BE2C (cell line): ENCODE results near the gene HSD17B4.
"Not testable (repeated sequence)": the region's sequence is repeated elsewhere in the genome, so short reads cannot be mapped to it uniquely, and the experiment has no call there.

Source experiments
- DNase-seq: peaks from one replicate; pipeline ENCODE4 v3.0.0-alpha.2; 2020
- H3K27me3 ChIP-seq: fragments of 250-450 bp; sonication (Bioruptor Pico); 2 replicates; pipeline ENCODE4 v1.5.1; 2020; ENCODE audit warnings: mild to moderate bottlenecking
- H3K36me3 ChIP-seq: fragments of 250-450 bp; sonication (Bioruptor Pico); 2 replicates; pipeline ENCODE4 v1.5.1; 2020; ENCODE audit warnings: mild to moderate bottlenecking
- H3K4me1 ChIP-seq: fragments of 250-450 bp; sonication (Bioruptor Pico); 2 replicates; pipeline ENCODE4 v1.5.1; 2020
- H3K4me3 ChIP-seq: 2 replicates; pipeline ENCODE4 v1.5.1; 2011; ENCODE audit warnings: low read depth, low read length
- H3K9me3 ChIP-seq: fragments of 250-450 bp; sonication (Bioruptor Pico); 2 replicates; pipeline ENCODE4 v1.5.1; 2020
- TF ChIP-seq, protein P1 (sequence below): IDR thresholded peaks from 2 replicates; pipeline ENCODE4 v1.5.1; 2012; ENCODE audit warnings: mild to moderate bottlenecking, low read depth, low read length

HSD17B4 gene

GRCh38 chr5:119418606-119419100 lies 33.6 kb upstream of the HSD17B4 start:
- no peak for DNase-seq
- H3K27me3 ChIP-seq: no peaks in the 10 kb centered on the region
- no peaks in the 10 kb centered on the region for H3K4me1 ChIP-seq
- H3K36me3 ChIP-seq: no peaks in the 10 kb centered on the region
- H3K4me3 ChIP-seq: no peak overlapping the region
- TF ChIP-seq, protein P1, sequence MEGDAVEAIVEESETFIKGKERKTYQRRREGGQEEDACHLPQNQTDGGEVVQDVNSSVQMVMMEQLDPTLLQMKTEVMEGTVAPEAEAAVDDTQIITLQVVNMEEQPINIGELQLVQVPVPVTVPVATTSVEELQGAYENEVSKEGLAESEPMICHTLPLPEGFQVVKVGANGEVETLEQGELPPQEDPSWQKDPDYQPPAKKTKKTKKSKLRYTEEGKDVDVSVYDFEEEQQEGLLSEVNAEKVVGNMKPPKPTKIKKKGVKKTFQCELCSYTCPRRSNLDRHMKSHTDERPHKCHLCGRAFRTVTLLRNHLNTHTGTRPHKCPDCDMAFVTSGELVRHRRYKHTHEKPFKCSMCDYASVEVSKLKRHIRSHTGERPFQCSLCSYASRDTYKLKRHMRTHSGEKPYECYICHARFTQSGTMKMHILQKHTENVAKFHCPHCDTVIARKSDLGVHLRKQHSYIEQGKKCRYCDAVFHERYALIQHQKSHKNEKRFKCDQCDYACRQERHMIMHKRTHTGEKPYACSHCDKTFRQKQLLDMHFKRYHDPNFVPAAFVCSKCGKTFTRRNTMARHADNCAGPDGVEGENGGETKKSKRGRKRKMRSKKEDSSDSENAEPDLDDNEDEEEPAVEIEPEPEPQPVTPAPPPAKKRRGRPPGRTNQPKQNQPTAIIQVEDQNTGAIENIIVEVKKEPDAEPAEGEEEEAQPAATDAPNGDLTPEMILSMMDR: no peak
- no peaks in the 10 kb centered on the region for H3K9me3 ChIP-seq

DNA sequence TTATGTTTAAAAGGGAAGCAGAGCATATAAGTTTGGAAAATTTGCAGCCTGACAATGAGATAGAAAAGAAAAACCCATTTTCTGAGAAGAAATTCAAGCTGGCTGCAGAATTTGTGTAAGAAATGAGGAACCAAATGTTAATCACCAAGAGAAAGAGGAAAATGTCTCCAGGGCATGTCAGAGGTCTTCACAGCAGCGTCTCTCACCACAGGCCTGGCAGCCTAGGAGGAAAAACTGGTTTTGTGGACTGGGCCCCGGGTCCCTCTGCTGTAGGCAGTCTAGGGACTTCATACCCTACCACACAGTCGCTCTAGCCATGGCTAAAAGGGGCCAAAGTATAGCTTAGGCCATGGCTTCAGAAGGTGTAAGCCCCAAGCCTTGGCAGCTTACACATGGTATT lies 32.1 kb upstream of the HSD17B4 start:
- Histone ChIP-seq H3K36me3 (no peaks in the 10 kb centered on the region), H3K4me3 (no peak overlapping the region), H3K27me3 (no peaks in the 10 kb centered on the region), H3K9me3 (no peaks in the 10 kb centered on the region), H3K4me1 (no peaks in the 10 kb centered on the region)
- DNase-seq: no peak
- TF ChIP-seq, protein P1: no peak

DNA sequence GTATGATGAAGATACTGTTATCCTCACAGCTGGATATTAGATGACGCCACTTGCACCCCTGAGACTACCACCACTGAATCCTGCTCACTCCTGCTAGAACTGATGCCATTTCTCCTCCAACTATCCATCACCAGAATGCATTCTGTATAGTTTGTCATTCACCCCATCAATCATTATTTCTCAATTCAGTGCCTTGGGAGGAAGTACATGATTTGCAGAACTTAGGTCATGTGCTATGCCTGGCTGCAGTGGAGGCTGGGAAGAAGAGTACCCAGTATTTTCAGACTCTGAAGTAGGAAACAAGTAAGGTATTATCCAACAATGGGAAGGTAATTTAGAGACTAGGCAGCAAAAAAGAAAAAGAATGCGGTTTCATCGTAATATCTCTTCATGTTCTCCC lies 26.2 kb upstream of the HSD17B4 start:
- H3K9me3 ChIP-seq: no peaks in the 10 kb centered on the region
- H3K27me3 ChIP-seq: no peaks in the 10 kb centered on the region
- H3K4me1 ChIP-seq: no peaks in the 10 kb centered on the region
- TF ChIP-seq, protein P1: no peak
- no peaks in the 10 kb centered on the region for H3K36me3 ChIP-seq
- H3K4me3 ChIP-seq: no peak overlapping the region
- DNase-seq: no peak

- Histone ChIP-seq H3K36me3 (no peaks in the 10 kb centered on the region), H3K4me1 (no peaks in the 10 kb centered on the region), H3K9me3 (no peaks in the 10 kb centered on the region), H3K4me3 (no peak overlapping the region), H3K27me3 (no peaks in the 10 kb centered on the region)
- TF ChIP-seq, protein P1: no peak
- DNase-seq: no peak
These were observed 25.2 kb upstream of the HSD17B4 start for GRCh38 chr5:119427060-119427459.

DNA sequence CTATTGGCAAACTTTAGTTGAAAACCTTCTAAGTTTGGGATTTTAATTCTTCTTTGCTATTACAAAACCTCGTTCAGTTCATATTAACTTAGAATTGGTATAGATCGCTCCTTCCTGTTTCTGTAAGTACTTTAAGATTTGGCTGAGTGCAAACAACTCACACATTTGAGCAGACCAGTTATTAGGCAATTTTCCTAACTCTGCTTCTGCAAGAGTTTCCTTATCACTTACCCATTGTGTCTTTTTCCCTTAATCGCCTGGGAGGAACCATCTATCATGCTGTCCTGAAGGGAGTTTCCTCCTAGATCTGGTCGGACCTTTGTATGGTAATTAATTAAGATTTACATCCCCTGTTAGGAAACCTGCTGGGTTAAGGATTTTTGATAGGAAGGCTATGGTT lies 24.7 kb upstream of the HSD17B4 start:
- H3K36me3 ChIP-seq, DNase-seq, H3K4me3 ChIP-seq, H3K4me1 ChIP-seq, H3K27me3 ChIP-seq, H3K9me3 ChIP-seq: not testable (repeated sequence)

DNA sequence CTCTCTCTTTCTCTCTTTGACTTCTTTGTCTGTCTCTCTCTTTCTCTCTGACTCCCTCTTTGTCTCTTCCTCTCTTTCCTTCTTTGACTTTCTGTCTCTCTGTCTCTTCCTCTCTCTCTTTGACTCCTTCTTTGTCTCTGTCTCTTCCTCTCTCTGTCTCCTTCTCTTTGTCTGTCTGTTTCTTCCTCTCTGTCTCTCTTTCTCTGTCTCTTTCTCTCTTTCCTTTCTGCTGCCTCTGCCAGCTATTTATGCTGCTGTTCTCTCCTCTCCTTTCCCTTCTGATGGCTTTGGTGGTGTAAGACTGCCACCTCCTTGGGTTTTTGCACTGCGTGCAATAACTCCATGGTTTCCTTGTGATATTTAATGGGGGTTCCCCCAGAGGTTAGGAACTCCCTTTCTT lies 24.1 kb upstream of the HSD17B4 start:
- H3K36me3 ChIP-seq, H3K9me3 ChIP-seq, DNase-seq, H3K27me3 ChIP-seq, H3K4me3 ChIP-seq, H3K4me1 ChIP-seq: not testable (repeated sequence)

DNA sequence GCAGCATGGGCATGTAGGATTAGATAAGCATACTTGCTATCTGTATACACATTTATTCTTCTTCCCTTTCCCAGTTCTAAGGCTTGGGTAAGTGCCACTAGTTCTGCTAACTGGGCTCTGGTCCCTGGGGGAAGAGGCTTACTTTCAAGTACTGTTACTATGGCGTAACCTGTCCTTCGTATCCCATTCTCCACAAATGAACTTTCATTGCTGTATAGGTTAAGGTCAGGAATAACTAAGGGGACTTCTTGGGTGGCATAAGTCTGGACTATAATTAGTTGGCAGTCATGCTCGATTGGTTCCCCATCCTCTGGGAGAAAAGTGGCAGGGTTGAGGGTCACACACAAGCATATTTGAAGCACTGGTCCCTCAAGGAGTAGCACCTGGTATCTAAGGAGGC lies 23.7 kb upstream of the HSD17B4 start:
- not testable (repeated sequence) for DNase-seq, H3K9me3 ChIP-seq, H3K4me1 ChIP-seq, H3K27me3 ChIP-seq, H3K36me3 ChIP-seq, H3K4me3 ChIP-seq

DNA sequence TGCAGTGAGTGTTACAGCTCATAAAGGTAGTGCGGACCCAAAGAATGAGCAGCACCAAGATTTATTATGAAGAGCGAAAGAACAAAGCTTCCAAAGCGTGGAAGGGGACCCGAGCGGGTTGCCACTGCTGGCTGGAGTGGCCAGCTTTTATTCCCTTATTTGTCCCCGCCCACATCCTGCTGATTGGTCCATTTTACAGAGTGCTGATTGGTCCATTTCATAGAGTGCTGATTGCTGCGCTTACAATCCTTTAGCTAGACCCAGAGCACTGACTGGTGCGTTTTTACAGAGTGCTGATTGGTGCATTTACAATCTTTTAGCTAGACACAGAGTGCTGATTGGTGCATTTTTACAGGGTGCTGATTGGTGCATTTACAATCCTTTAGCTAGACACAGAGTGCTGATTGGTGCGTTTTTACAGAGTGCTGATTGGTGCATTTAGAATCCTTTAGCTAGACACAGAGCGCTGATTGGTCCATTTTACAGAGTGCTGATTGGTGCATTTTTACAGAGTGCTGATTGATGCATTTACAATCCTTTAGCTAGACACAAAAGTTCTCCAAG lies 19.5 kb upstream of the HSD17B4 start:
- H3K27me3 ChIP-seq, DNase-seq, H3K4me1 ChIP-seq, H3K9me3 ChIP-seq, H3K36me3 ChIP-seq, H3K4me3 ChIP-seq: not testable (repeated sequence)
